Endothelial cell of umbilical vein (primary cell): ENCODE measurements around the gene CFAP46. TPM values are rescaled to one million over a fixed set of nuclear protein-coding genes. Genes with fewer than 3 reads are reported as not detected.

ENCODE experiments used
- BruUV-seq: library from RNA; stranded (reverse); fragments of 400-500 nt; replicated peaks from 2 replicates; lab custom pipeline; 2021; lab: Mats Ljungman, UMichigan
- CTCF ChIA-PET: fragments of 300-600, 350-600 bp; sonication (Branson Sonifier 250); formaldehyde crosslinking; loops from one replicate; lab custom pipeline; 2021; ENCODE audit warnings: antibody characterized with exemption, inconsistent platforms; lab: Charles Lee
- POLR2A ChIA-PET: fragments of 300-600, 350-600 bp; sonication (Branson Sonifier 250); formaldehyde crosslinking; loops from one replicate; lab custom pipeline; 2021; ENCODE audit warnings: antibody characterized with exemption, inconsistent platforms; lab: Charles Lee
- DNase-seq: peaks from one replicate; pipeline ENCODE4 v3.0.0-alpha.2; 2011; ENCODE audit warnings: low read depth, low spot score
- FAIRE-seq: peaks from 2 replicates; lab custom pipeline; 2011; peaks lifted over from hg19 to GRCh38; lab: Jason Lieb, UNC
- H2AFZ ChIP-seq: 2 replicates; pipeline ENCODE4 v1.6.0; 2012; ENCODE audit warnings: low read depth, low read length, control low read depth, inconsistent platforms
- H3K27ac ChIP-seq: 2 replicates; pipeline ENCODE4 v1.5.1; 2011; ENCODE audit warnings: low read depth, mild to moderate bottlenecking, control low read depth, low read length, moderate library complexity; ENCODE audit not compliant: insufficient read depth
- H3K27me3 ChIP-seq, 2 experiments: 2 replicates each; pipeline versions ENCODE4 v1.6.0 to v1.6.1; 2011; ENCODE audit warnings: low read length in 2 of 2, mixed read lengths in 1 of 2; ENCODE audit not compliant: control insufficient read depth in 2 of 2, insufficient read depth in 2 of 2
- H3K36me3 ChIP-seq, 2 experiments: 2 replicates in 1 of 2; 3 replicates in 1 of 2; pipeline ENCODE4 v1.5.1; 2011; ENCODE audit warnings: low read length in 2 of 2, mild to moderate bottlenecking in 1 of 2, moderate library complexity in 1 of 2; ENCODE audit not compliant: control insufficient read depth in 2 of 2, insufficient read depth in 2 of 2; ENCODE audit errors: extremely low read depth in 1 of 2
- H3K4me1 ChIP-seq: 3 replicates; pipeline ENCODE4 v1.5.1; 2011; ENCODE audit warnings: mild to moderate bottlenecking, low read length; ENCODE audit not compliant: control insufficient read depth, insufficient read depth; ENCODE audit errors: extremely low read depth
- H3K4me2 ChIP-seq: 2 replicates; pipeline ENCODE4 v1.6.1; 2011; ENCODE audit warnings: low read length, control low read depth, mixed read lengths; ENCODE audit not compliant: insufficient read depth
- H3K4me3 ChIP-seq, 3 experiments: fragments of 200-600 bp in 1 of 3; sonication (generic), shearing (Covaris generic) in 1 of 3; replicated peaks in 1 of 3; 2 replicates each; pipeline ENCODE4 v1.5.1; 2011 to 2016; ENCODE audit warnings: control low read depth in 3 of 3, low read length in 3 of 3, mild to moderate bottlenecking in 2 of 3, inconsistent platforms in 1 of 3, low read depth in 1 of 3, moderate library complexity in 1 of 3; ENCODE audit not compliant: insufficient read depth in 1 of 3
- H3K79me2 ChIP-seq: 2 replicates; pipeline ENCODE4 v1.6.0; 2012; ENCODE audit warnings: low read length, inconsistent platforms; ENCODE audit not compliant: control insufficient read depth, insufficient read depth
- H3K9ac ChIP-seq: replicated peaks from 2 replicates; pipeline ENCODE3; 2011; ENCODE audit warnings: low read length, control low read depth; ENCODE audit not compliant: insufficient read depth; ENCODE audit errors: extremely low read depth
- H3K9me1 ChIP-seq: replicated peaks from 3 replicates; pipeline ENCODE4 v1.6.0; 2011; ENCODE audit warnings: mild to moderate bottlenecking, low read length; ENCODE audit not compliant: control insufficient read depth, insufficient read depth; ENCODE audit errors: extremely low read depth
- H3K9me3 ChIP-seq: replicated peaks from 2 replicates; pipeline ENCODE4 v1.5.1; 2012; ENCODE audit warnings: low read length, inconsistent platforms; ENCODE audit not compliant: control insufficient read depth, insufficient read depth
- H4K20me1 ChIP-seq: replicated peaks from 2 replicates; pipeline ENCODE3; 2011; ENCODE audit warnings: mild to moderate bottlenecking, low read length; ENCODE audit not compliant: control insufficient read depth, insufficient read depth; ENCODE audit errors: extremely low read depth
- EZH2 ChIP-seq: IDR thresholded peaks from 2 replicates; pipeline ENCODE4 v1.6.1; 2012; ENCODE audit warnings: borderline replicate concordance, low read depth, mild to moderate bottlenecking, moderate library complexity, low read length, inconsistent platforms; ENCODE audit not compliant: severe bottlenecking
- FOS ChIP-seq: IDR thresholded peaks from 2 replicates; pipeline ENCODE4 v1.6.1; 2011; ENCODE audit warnings: mild to moderate bottlenecking, low read length, moderate library complexity, borderline replicate concordance; ENCODE audit not compliant: insufficient read depth
- GATA2 ChIP-seq: IDR thresholded peaks from 2 replicates; pipeline ENCODE4 v1.7.0; 2011; ENCODE audit warnings: low read depth, mild to moderate bottlenecking, moderate library complexity, mixed read lengths, low read length; ENCODE audit not compliant: insufficient read length, insufficient read depth
- JUN ChIP-seq: IDR thresholded peaks from 2 replicates; pipeline ENCODE4 v1.6.1; 2011; ENCODE audit warnings: borderline replicate concordance, low read depth; ENCODE audit not compliant: insufficient read length, insufficient read depth
- MAX ChIP-seq: IDR thresholded peaks from 2 replicates; pipeline ENCODE4 v1.6.1; 2011; ENCODE audit not compliant: insufficient read depth, insufficient read length
- MYC ChIP-seq: IDR thresholded peaks from one replicate; pipeline ENCODE4 v1.6.1; 2011; ENCODE audit warnings: mild to moderate bottlenecking, low read depth, low read length
- POLR2A ChIP-seq: IDR thresholded peaks from 2 replicates; pipeline ENCODE4 v1.6.1; 2012; ENCODE audit warnings: low read depth, mild to moderate bottlenecking, control low read depth, low read length
- POLR2AphosphoS5 ChIP-seq: IDR thresholded peaks from 2 replicates; pipeline ENCODE4 v1.6.1; 2012; ENCODE audit warnings: low read depth, mild to moderate bottlenecking, control low read depth, low read length, moderate library complexity; ENCODE audit not compliant: insufficient read depth
- dilution Hi-C: fragments of 300-500 bp; cut with MboI; formaldehyde crosslinking; loops from one replicate; pipeline ENCODE4 v1.15.0; 2019; ENCODE audit warnings: low sequenced_read_pairs; ENCODE audit not compliant: extremely low pct_ligation_motif_present
- intact Hi-C: fragments of 100-400 bp; cut with micrococcal nuclease; formaldehyde crosslinking; loops from one replicate; pipeline ENCODE4 v1.10.0; 2022
- polyA plus RNA-seq, 4 experiments: library from polyadenylated mRNA; depleted of rRNA in 3 of 4; stranded (reverse) in 3 of 4; unstranded in 1 of 4; fragments of >200 nt; gene quantifications; 2 replicates each; pipeline versions ENCODE4 v1.2.1 to v1.2.3, GENCODE V29; 2011 to 2012; ENCODE audit warnings: missing spikeins in 1 of 4
- total RNA-seq: library from RNA; stranded (reverse); gene quantifications from 2 replicates; pipeline ENCODE4 v1.2.3, GENCODE V29; 2021
- TF ChIP-seq, protein P1 (sequence below), 2 donors: IDR thresholded peaks; 1 replicate in 1 of 2; 2 replicates in 1 of 2; pipeline ENCODE4 v1.5.1; 2011; ENCODE audit warnings: low read length in 2 of 2, mild to moderate bottlenecking in 2 of 2, moderate library complexity in 2 of 2, control low read depth in 1 of 2, inconsistent platforms in 1 of 2, low read depth in 1 of 2; ENCODE audit not compliant: insufficient read depth in 1 of 2; ENCODE audit errors: extremely low read depth in 1 of 2

Gene CFAP46
- total and polyA plus RNA-seq, 2 donors (not counting 3 experiments of a cell fraction or from before 2014, with no cell fraction given) = 0.75 to 0.98 TPM

DNA sequence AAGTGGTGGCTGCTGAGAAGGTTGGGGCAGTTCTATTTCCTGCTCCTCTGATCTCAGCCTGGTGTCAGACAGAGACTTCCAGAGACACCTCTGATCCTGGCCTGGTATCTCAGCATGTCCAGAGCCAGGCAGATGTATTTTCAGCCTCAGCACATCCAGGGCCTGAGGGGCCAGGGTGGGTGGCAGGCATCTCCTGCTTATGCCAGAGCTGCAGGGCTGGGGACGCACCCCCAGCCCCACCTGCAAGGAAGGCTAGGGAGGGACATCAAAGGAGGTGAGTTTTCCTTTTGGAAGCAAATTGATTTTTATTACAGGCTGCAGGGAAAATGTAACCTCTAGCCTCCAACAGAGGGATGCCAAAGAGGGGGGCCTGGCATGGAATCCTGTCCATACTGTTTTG lies 36.7 kb downstream of the CFAP46 start:
- H3K36me3 ChIP-seq = no peaks in the 10 kb centered on the region
- H3K4me3 ChIP-seq = no peak overlapping the region
- no peak for DNase-seq
- H3K27ac ChIP-seq = no peak overlapping the region
- dilution Hi-C loops = no loop called here
- intact Hi-C loops = loop anchor here (2.0 kb wide), 1 partner anchor 69 kb away; no protein-coding TSS in a partner anchor
- H4K20me1 ChIP-seq = no peaks in the 10 kb centered on the region
- ChIA-PET POLR2A (interaction anchor here (0.7 kb wide), 1 partner anchor 269 kb away, joined by 11 read pairs; no protein-coding TSS in a partner anchor), CTCF (interaction anchor here (1.2 kb wide), 1 partner anchor 250 kb away, joined by 4 read pairs; no protein-coding TSS in a partner anchor)
- H3K9ac ChIP-seq = no peak overlapping the region
- no peak overlapping the region for H2AFZ ChIP-seq
- H3K79me2 ChIP-seq = no peaks in the 10 kb centered on the region
- H3K27me3 ChIP-seq = no peaks in the 10 kb centered on the region
- no TSS peak for BruUV-seq
- no peaks in the 10 kb centered on the region for H3K4me1 ChIP-seq
- no peaks in the 10 kb centered on the region for H3K9me1 ChIP-seq
- FAIRE-seq = no peak
- TF ChIP-seq GATA2 (no peak), EZH2 (no peak), POLR2AphosphoS5 (no peak), POLR2A (no peak), MAX (no peak), JUN (no peak), FOS (no peak), MYC (no peak)
- TF ChIP-seq, protein P1, sequence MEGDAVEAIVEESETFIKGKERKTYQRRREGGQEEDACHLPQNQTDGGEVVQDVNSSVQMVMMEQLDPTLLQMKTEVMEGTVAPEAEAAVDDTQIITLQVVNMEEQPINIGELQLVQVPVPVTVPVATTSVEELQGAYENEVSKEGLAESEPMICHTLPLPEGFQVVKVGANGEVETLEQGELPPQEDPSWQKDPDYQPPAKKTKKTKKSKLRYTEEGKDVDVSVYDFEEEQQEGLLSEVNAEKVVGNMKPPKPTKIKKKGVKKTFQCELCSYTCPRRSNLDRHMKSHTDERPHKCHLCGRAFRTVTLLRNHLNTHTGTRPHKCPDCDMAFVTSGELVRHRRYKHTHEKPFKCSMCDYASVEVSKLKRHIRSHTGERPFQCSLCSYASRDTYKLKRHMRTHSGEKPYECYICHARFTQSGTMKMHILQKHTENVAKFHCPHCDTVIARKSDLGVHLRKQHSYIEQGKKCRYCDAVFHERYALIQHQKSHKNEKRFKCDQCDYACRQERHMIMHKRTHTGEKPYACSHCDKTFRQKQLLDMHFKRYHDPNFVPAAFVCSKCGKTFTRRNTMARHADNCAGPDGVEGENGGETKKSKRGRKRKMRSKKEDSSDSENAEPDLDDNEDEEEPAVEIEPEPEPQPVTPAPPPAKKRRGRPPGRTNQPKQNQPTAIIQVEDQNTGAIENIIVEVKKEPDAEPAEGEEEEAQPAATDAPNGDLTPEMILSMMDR (IDR thresholded peaks at IDR 0.05; ENCODE audit: extremely low read depth in 1 of 2, insufficient read depth in 1 of 2, low read depth in 1 of 2, low read length in 2 of 2) = no peak
- H3K9me3 ChIP-seq = no peaks in the 10 kb centered on the region
- no peak overlapping the region for H3K4me2 ChIP-seq
